Measurements from ENCODE around the gene IQSEC1. TPM values are rescaled to one million over a fixed set of nuclear protein-coding genes. Genes with fewer than 3 reads are reported as not detected.

The IQSEC1 gene
- total and polyA plus RNA-seq, 2 donors (not counting 3 experiments of a cell fraction or from before 2014, with no cell fraction given) = 5.2 to 18.0 TPM

DNA sequence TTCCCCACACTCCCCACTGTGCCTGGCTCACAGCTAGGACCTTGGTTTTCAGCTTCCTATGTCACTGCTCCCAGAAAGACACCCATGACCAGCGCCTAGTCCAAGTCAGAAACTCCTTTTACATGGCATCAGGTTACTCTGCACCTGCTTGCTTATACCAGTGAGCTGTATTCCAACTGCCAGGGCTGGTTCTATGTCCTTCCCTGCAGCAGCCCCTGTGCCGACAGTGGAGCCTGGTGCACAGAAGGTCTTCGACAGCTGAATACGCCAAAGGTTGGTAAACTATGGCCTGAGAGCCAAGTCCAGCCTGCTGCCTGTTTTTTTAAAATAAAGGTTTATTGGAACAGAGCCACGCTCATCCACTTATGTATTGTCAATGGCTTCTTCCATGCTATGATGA lies 102.5 kb downstream of the IQSEC1 start:
- ChIA-PET POLR2A (no interaction called here), CTCF (interaction anchor here (1.0 to 4.1 kb wide), 3 partner anchors 10 to 24 kb away, joined by 3 to 48 read pairs (median 3); no protein-coding TSS in a partner anchor)
- peaks cover 10% of the 10 kb centered on the region for H3K4me1 ChIP-seq (ENCODE audit: control insufficient read depth, extremely low read depth, insufficient read depth, low read length)
- no peak overlapping the region for H2AFZ ChIP-seq (ENCODE audit: low read depth, low read length)
- intact Hi-C loops (cut with micrococcal nuclease) (no loop called here), dilution Hi-C loops (cut with MboI; ENCODE audit: extremely low pct_ligation_motif_present, low sequenced_read_pairs) (no loop called here)
- no peak for DNase-seq (ENCODE audit: low read depth, low spot score)
- FAIRE-seq = no peak
- H3K4me2 ChIP-seq (ENCODE audit: insufficient read depth, low read length) = no peak overlapping the region
- H3K36me3 ChIP-seq (ENCODE audit: control insufficient read depth in 2 of 2, extremely low read depth in 1 of 2, insufficient read depth in 2 of 2, low read length in 2 of 2) = no peaks in the 10 kb centered on the region
- H3K4me3 ChIP-seq (replicated peaks in 1 of 3; ENCODE audit: insufficient read depth in 1 of 3, low read depth in 1 of 3, low read length in 3 of 3) = no peak overlapping the region
- no peak overlapping the region for H3K9ac ChIP-seq (replicated peaks; ENCODE audit: extremely low read depth, insufficient read depth, low read length)
- H3K27ac ChIP-seq (ENCODE audit: insufficient read depth, low read depth, low read length) = no peak overlapping the region
- no peaks in the 10 kb centered on the region for H3K9me3 ChIP-seq (replicated peaks; ENCODE audit: control insufficient read depth, insufficient read depth, low read length)
- TF ChIP-seq JUN (IDR thresholded peaks at IDR 0.05; ENCODE audit: borderline replicate concordance, insufficient read depth, insufficient read length, low read depth) (no peak), GATA2 (IDR thresholded peaks at IDR 0.05; ENCODE audit: insufficient read depth, insufficient read length, low read depth, low read length) (no peak), EZH2 (IDR thresholded peaks at IDR 0.05; ENCODE audit: borderline replicate concordance, low read depth, low read length, severe bottlenecking) (no peak), FOS (IDR thresholded peaks at IDR 0.05; ENCODE audit: borderline replicate concordance, insufficient read depth, low read length) (no peak), MYC (IDR thresholded peaks at IDR 0.05; ENCODE audit: low read depth, low read length) (no peak), POLR2A (IDR thresholded peaks at IDR 0.05; ENCODE audit: low read depth, low read length) (no peak)
- TF ChIP-seq, protein P1, sequence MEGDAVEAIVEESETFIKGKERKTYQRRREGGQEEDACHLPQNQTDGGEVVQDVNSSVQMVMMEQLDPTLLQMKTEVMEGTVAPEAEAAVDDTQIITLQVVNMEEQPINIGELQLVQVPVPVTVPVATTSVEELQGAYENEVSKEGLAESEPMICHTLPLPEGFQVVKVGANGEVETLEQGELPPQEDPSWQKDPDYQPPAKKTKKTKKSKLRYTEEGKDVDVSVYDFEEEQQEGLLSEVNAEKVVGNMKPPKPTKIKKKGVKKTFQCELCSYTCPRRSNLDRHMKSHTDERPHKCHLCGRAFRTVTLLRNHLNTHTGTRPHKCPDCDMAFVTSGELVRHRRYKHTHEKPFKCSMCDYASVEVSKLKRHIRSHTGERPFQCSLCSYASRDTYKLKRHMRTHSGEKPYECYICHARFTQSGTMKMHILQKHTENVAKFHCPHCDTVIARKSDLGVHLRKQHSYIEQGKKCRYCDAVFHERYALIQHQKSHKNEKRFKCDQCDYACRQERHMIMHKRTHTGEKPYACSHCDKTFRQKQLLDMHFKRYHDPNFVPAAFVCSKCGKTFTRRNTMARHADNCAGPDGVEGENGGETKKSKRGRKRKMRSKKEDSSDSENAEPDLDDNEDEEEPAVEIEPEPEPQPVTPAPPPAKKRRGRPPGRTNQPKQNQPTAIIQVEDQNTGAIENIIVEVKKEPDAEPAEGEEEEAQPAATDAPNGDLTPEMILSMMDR (IDR thresholded peaks at IDR 0.05; ENCODE audit: extremely low read depth in 1 of 2, insufficient read depth in 1 of 2, low read depth in 1 of 2, low read length in 2 of 2) = no peak
- TF ChIP-seq, protein P2, sequence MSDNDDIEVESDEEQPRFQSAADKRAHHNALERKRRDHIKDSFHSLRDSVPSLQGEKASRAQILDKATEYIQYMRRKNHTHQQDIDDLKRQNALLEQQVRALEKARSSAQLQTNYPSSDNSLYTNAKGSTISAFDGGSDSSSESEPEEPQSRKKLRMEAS (IDR thresholded peaks at IDR 0.05; ENCODE audit: insufficient read depth, insufficient read length) = no peak
- no TSS peak for BruUV-seq (replicated peaks)
- peaks cover 16 to 25% of the 10 kb centered on the region in 2 experiments for H3K27me3 ChIP-seq (ENCODE audit: control insufficient read depth in 2 of 2, insufficient read depth in 2 of 2, low read length in 2 of 2)
- no peaks in the 10 kb centered on the region for H3K9me1 ChIP-seq (replicated peaks; ENCODE audit: control insufficient read depth, extremely low read depth, insufficient read depth, low read length)
- no peaks in the 10 kb centered on the region for H4K20me1 ChIP-seq (replicated peaks; ENCODE audit: control insufficient read depth, extremely low read depth, insufficient read depth, low read length)
- H3K79me2 ChIP-seq (ENCODE audit: control insufficient read depth, insufficient read depth, low read length) = peaks cover 9% of the 10 kb centered on the region
